ENCODE data around the gene PNMT. TPM values are rescaled to one million over a fixed set of nuclear protein-coding genes. Genes with fewer than 3 reads are reported as not detected.

The PNMT gene
- total and polyA plus RNA-seq, 2 of the 8 experiments (the other 6 are each of a cell fraction or from before 2014, with no cell fraction given) = 5.6 to 10.9 TPM

GRCh38 chr17:39719563-39720355 lies 51.5 kb downstream of the PNMT start:
- H2AFZ ChIP-seq (ENCODE audit: low read length) = no peak overlapping the region
- H2BK15ac ChIP-seq (ENCODE audit: low read length) = no peak overlapping the region
- no peak overlapping the region for H3K23ac ChIP-seq (ENCODE audit: insufficient read length)
- no peak overlapping the region for H3K14ac ChIP-seq (ENCODE audit: insufficient read length)
- H2BK20ac ChIP-seq (ENCODE audit: low read length) = no peak overlapping the region
- peaks cover 2% of the 10 kb centered on the region for H3K79me1 ChIP-seq (ENCODE audit: low read depth, low read length)
- H3K9me3 ChIP-seq (ENCODE audit: insufficient read depth in 2 of 2, low read depth in 1 of 2, low read length in 1 of 2) = no peaks in the 10 kb centered on the region
- ChIA-PET POLR2A (ENCODE audit: partially characterized antibody) (interaction anchor here (0.8 to 3.8 kb wide), 10 partner anchors 9 to 48 kb away, joined by 3 to 34 read pairs (median 4); partner anchors contain the start of genes ERBB2, MIEN1 and PGAP3), CTCF (ENCODE audit: partially characterized antibody) (interaction anchor here (0.6 to 3.3 kb wide), 14 partner anchors 9 to 142 kb away, joined by 3 to 28 read pairs (median 4); partner anchors contain the start of genes MIEN1 and PNMT)
- no peak for FAIRE-seq
- no peak overlapping the region for H4K91ac ChIP-seq (replicated peaks; ENCODE audit: insufficient read length, low read length)
- WGBS, 2 experiments (ENCODE audit: extremely low coverage in 1 of 2, insufficient coverage in 1 of 2, insufficient read length in 1 of 2, insufficient replicate concordance in 2 of 2, low coverage in 1 of 2, low lambda C conversion rate in 2 of 2, missing lambda C conversion rate in 1 of 2) = 92% methylated on average over 7 of the region's 7 CpGs; no CpG with 5 or more reads in 1 of the 2 experiments
- no peak overlapping the region for H3K9ac ChIP-seq (replicated peaks in 1 of 4; ENCODE audit: extremely low read depth in 1 of 4, low read depth in 3 of 4, low read length in 3 of 4)
- no peak overlapping the region for H2BK12ac ChIP-seq (ENCODE audit: low read depth, low read length)
- no peaks in the 10 kb centered on the region for H3K23me2 ChIP-seq (ENCODE audit: low read depth, low read length)
- H4K5ac ChIP-seq (ENCODE audit: insufficient read length, low read depth, low read length) = no peak overlapping the region
- no peak overlapping the region for H3K4me3 ChIP-seq (ENCODE audit: extremely low read depth in 1 of 4, insufficient read depth in 2 of 4, low read depth in 3 of 4, low read length in 4 of 4)
- H3K27me3 ChIP-seq (replicated peaks in 1 of 4; ENCODE audit: control insufficient read depth in 3 of 4, extremely low read depth in 1 of 4, insufficient read depth in 3 of 4, low read length in 3 of 4) = no peaks in the 10 kb centered on the region
- H3K56ac ChIP-seq (replicated peaks; ENCODE audit: insufficient read length, low read depth, low read length) = no peak overlapping the region
- H3K4ac ChIP-seq (replicated peaks; ENCODE audit: insufficient read length, low read depth, low read length) = no peak overlapping the region
- H2BK5ac ChIP-seq (ENCODE audit: low read depth, low read length) = no peak overlapping the region
- H3K4me2 ChIP-seq (ENCODE audit: insufficient read depth in 1 of 2, low read depth in 2 of 2, low read length in 2 of 2) = no peak overlapping the region
- H3K27ac ChIP-seq (ENCODE audit: low read depth, low read length) = no peak overlapping the region
- peaks cover 0 to 7% (median 4%) of the 10 kb centered on the region in 4 experiments; a peak in 6 of 7 replicates for H3K4me1 ChIP-seq (replicated peaks in 1 of 4; ENCODE audit: control insufficient read depth in 3 of 4, insufficient read depth in 4 of 4, low read length in 3 of 4)
- H4K20me1 ChIP-seq (replicated peaks in 1 of 2; ENCODE audit: control insufficient read depth in 1 of 2, insufficient read depth in 2 of 2, low read length in 2 of 2) = peaks cover 10 to 13% of the 10 kb centered on the region in 2 experiments
- no peak overlapping the region for H3K18ac ChIP-seq (ENCODE audit: extremely low read depth, low read length)
- no peaks in the 10 kb centered on the region; a peak in 1 of 4 replicates for H3K79me2 ChIP-seq (ENCODE audit: control insufficient read depth in 1 of 2, insufficient read depth in 2 of 2, low read length in 2 of 2)
- no peak overlapping the region; the same call in 1 of the 2 replicates for H4K8ac ChIP-seq (ENCODE audit: extremely low read depth, insufficient read depth, low read length)
- peaks cover 38 to 80% (median 63%) of the 10 kb centered on the region in 4 experiments for H3K36me3 ChIP-seq (ENCODE audit: control insufficient read depth in 2 of 4, insufficient read depth in 4 of 4, low read length in 3 of 4)
- no peak for DNase-seq (ENCODE audit: low read depth in 1 of 2, low spot score in 2 of 2)
- no peak overlapping the region for H2BK120ac ChIP-seq (replicated peaks; ENCODE audit: low read depth, low read length)
- no peak overlapping the region for H2AK5ac ChIP-seq (ENCODE audit: low read depth, low read length)
- TF ChIP-seq BRCA1 (IDR thresholded peaks at IDR 0.05; ENCODE audit: low read depth, low read length) = no peak
- TF ChIP-seq TBP (IDR thresholded peaks at IDR 0.05; ENCODE audit: low read depth, low read length) = no peak
- TF ChIP-seq GTF2F1 (IDR thresholded peaks at IDR 0.05; ENCODE audit: borderline replicate concordance, low read depth, low read length) = no peak
- TF ChIP-seq TAF7 (optimal IDR thresholded peaks at IDR 0.05; ENCODE audit: borderline replicate concordance, low read depth, low read length) = no peak
- no peak for TF ChIP-seq SIN3A (conservative IDR thresholded peaks at IDR 0.05 in 1 of 2, IDR thresholded peaks at IDR 0.05 in 1 of 2; ENCODE audit: low read depth in 1 of 2, low read length in 2 of 2)
